Glutamatergic neuron (in vitro differentiated cells): Measurements from ENCODE around the gene WAC. TPM values are rescaled to one million over a fixed set of nuclear protein-coding genes. Genes with fewer than 3 reads are reported as not detected.
A peak's percentile ranks its signal among the peaks of the same experiment; 100 is the strongest.

Experiments used
- DNase-seq: peaks from one replicate; pipeline ENCODE4 v3.0.0; 2022
- H3K27ac Mint-ChIP-seq: one replicate; pipeline ENCODE4 v1.8.0; 2020; ENCODE audit warnings: mild to moderate bottlenecking, mixed read lengths, inconsistent platforms; ENCODE audit not compliant: unreplicated experiment
- H3K27me3 Mint-ChIP-seq: one replicate; pipeline ENCODE4 v1.8.0; 2020; ENCODE audit warnings: mild to moderate bottlenecking, moderate library complexity, mixed read lengths, inconsistent platforms; ENCODE audit not compliant: unreplicated experiment
- H3K36me3 Mint-ChIP-seq: one replicate; pipeline ENCODE4 v1.8.0; 2020; ENCODE audit warnings: mild to moderate bottlenecking, mixed read lengths, inconsistent platforms; ENCODE audit not compliant: unreplicated experiment
- H3K4me1 Mint-ChIP-seq: one replicate; pipeline ENCODE4 v1.8.0; 2020; ENCODE audit warnings: mild to moderate bottlenecking, low read depth, mixed read lengths, inconsistent platforms; ENCODE audit not compliant: unreplicated experiment
- H3K4me3 Mint-ChIP-seq: one replicate; pipeline ENCODE4 v1.8.0; 2020; ENCODE audit warnings: mild to moderate bottlenecking, mixed read lengths, inconsistent platforms; ENCODE audit not compliant: unreplicated experiment
- H3K9me3 Mint-ChIP-seq: one replicate; pipeline ENCODE4 v1.8.0; 2020; ENCODE audit warnings: mild to moderate bottlenecking, moderate library complexity, mixed read lengths, inconsistent platforms; ENCODE audit not compliant: unreplicated experiment
- total RNA-seq: library from RNA; stranded (reverse); fragmentation: NEBNext Ultra II Directional; extraction: Animal tissue kit (Norgen Biotek cat#: 25700); gene quantifications from one replicate; pipeline ENCODE4 v1.2.1, GENCODE V29; 2021; ENCODE audit not compliant: unreplicated experiment
- TF ChIP-seq, protein P1 (sequence below): fragments of 200-600 bp; sonication (generic); IDR thresholded peaks from one replicate; pipeline ENCODE4 v1.5.0; 2021; ENCODE audit not compliant: partially characterized antibody, unreplicated experiment

WAC gene
- total RNA-seq, 1 donor from 2014 or later: 121 TPM

DNA sequence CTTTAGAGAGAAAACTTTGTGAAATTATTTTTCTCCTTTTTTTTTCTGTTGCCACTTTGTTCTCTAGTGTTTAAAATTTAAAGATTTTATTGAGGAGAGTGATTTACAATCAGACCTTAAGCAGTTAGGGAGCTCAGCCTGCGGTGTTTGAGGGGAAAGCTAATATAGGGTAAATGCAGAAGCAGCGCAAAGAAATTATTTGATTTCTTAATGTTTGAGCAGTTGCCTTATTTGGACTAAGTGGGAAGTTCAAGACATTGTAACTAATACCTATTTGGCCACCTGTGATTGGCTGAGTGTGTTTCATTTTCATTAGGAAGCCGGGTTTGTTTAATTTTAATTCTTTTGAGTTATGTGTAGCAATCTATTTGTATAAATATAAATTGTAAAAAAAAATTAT, 25.3 kb downstream of the WAC start:
- Mint-ChIP-seq H3K27me3 (no peaks in the 10 kb centered on the region), H3K9me3 (no peaks in the 10 kb centered on the region), H3K36me3 (no peaks in the 10 kb centered on the region), H3K27ac (no peak overlapping the region), H3K4me1 (peaks cover 15% of the 10 kb centered on the region), H3K4me3 (no peak overlapping the region)
- no peak for DNase-seq
- TF ChIP-seq, protein P1, sequence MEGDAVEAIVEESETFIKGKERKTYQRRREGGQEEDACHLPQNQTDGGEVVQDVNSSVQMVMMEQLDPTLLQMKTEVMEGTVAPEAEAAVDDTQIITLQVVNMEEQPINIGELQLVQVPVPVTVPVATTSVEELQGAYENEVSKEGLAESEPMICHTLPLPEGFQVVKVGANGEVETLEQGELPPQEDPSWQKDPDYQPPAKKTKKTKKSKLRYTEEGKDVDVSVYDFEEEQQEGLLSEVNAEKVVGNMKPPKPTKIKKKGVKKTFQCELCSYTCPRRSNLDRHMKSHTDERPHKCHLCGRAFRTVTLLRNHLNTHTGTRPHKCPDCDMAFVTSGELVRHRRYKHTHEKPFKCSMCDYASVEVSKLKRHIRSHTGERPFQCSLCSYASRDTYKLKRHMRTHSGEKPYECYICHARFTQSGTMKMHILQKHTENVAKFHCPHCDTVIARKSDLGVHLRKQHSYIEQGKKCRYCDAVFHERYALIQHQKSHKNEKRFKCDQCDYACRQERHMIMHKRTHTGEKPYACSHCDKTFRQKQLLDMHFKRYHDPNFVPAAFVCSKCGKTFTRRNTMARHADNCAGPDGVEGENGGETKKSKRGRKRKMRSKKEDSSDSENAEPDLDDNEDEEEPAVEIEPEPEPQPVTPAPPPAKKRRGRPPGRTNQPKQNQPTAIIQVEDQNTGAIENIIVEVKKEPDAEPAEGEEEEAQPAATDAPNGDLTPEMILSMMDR: no peak

DNA sequence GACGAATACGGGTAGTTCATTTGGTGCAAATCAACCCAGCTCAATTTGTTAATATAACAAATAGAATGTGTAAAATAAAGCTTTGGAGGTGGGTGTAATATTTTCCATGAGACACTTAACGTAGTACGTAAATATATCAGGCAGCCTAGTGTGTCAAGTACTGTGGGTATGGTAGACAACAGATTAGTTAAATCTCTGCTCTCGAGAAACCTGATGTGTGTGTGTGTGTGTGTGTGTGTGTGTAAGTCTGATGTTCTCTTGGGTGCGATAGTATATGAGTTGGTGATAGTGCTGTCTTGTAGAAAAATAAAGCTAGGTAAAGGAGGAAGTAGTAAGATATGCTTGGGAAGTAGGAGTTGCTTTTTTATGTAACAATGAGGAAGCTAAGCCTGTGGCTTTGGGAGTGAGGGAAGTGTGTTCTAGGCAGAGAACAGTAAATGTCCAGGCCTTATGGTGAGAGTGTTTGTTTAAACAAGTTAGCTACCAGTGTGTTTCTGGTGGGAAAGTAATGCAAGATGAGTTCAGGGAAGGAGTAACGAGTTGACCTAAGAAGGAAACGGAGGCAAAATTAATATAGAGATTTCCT, 26.1 kb downstream of the WAC start:
- Mint-ChIP-seq H3K9me3 (no peaks in the 10 kb centered on the region), H3K36me3 (no peaks in the 10 kb centered on the region), H3K4me1 (peaks cover 15% of the 10 kb centered on the region), H3K27ac (peak overlapping the region; percentile 13), H3K4me3 (no peak overlapping the region), H3K27me3 (no peaks in the 10 kb centered on the region)
- DNase-seq: no peak
- TF ChIP-seq, protein P1: no peak

DNA sequence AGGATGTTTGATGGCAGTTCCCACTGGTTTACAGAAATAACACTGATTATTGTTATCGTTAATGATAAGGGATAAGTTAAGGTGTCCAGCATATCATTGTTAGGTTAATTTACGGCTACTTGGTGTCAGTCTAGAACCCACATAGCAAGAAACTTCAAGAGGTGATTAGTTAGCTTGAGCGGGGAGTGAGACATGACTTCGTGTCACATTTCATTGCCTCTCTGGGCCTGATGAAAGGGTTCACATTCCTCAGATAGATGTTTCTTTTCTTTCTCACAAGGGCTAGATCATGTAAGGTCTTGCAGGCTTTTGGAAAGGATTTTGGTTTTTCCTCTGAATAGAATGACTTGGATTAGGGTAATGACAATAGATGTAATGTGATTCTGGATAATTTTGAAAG, 26.7 kb downstream of the WAC start:
- no peak overlapping the region for H3K4me3 Mint-ChIP-seq
- no peaks in the 10 kb centered on the region for H3K36me3 Mint-ChIP-seq
- peaks cover 15% of the 10 kb centered on the region for H3K4me1 Mint-ChIP-seq
- H3K9me3 Mint-ChIP-seq: no peaks in the 10 kb centered on the region
- DNase-seq: no peak
- TF ChIP-seq, protein P1: no peak
- no peaks in the 10 kb centered on the region for H3K27me3 Mint-ChIP-seq
- H3K27ac Mint-ChIP-seq: peak overlapping the region; percentile 34

DNA sequence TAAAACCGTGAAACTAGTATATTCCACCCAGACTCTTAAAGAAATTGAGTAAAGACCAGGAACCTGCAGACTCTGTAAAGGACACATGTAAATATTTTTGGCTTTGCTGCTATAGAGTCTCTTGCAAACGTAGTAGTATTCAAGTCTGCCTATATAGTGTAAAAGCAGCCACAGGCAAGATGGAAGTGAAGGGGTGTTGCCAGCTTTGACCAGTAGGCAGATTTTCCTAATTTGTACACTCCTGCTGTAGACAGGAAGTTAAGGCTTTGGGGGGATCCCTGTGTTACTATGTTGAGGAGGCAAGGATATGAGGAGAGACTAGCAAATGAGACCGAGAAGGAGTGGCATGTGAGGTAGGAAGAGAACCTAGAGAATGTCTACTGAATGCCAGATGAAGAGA, 27.7 kb downstream of the WAC start:
- H3K36me3 Mint-ChIP-seq: no peaks in the 10 kb centered on the region
- H3K4me1 Mint-ChIP-seq: peaks cover 16% of the 10 kb centered on the region
- no peak overlapping the region for H3K4me3 Mint-ChIP-seq
- no peaks in the 10 kb centered on the region for H3K9me3 Mint-ChIP-seq
- no peak for DNase-seq
- no peaks in the 10 kb centered on the region for H3K27me3 Mint-ChIP-seq
- no peak overlapping the region for H3K27ac Mint-ChIP-seq
- TF ChIP-seq, protein P1: no peak

DNA sequence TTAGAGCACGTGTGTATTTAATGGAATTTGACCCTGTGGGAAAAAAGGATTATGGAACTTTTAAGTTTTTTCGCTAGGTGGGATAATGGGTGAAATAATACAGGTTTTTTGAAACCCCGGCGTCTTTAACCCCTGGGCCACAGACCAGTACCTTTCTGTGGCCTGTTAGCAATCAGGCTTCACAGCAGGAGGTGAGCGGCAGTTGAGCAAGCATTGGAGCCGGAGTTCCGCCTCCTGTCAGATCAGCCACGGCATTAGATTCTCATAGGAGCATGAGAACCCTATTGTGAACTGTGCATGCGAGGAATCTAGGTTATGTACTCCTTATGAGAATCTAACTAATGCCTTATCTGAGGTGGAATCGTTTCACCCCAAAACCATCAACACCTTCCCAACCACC, 28.6 kb downstream of the WAC start:
- no peak overlapping the region for H3K27ac Mint-ChIP-seq
- H3K4me1 Mint-ChIP-seq: peaks cover 19% of the 10 kb centered on the region
- TF ChIP-seq, protein P1: no peak
- H3K36me3 Mint-ChIP-seq: no peaks in the 10 kb centered on the region
- H3K4me3 Mint-ChIP-seq: no peak overlapping the region
- no peak for DNase-seq
- no peaks in the 10 kb centered on the region for H3K9me3 Mint-ChIP-seq
- no peaks in the 10 kb centered on the region for H3K27me3 Mint-ChIP-seq
